NCI-H2107 (cell line): ENCODE data around the gene RNASE7.

Experiments
- DNase-seq: peaks from one replicate; lab custom pipeline; 2025; lab: John Stamatoyannopoulos, UW

RNASE7 gene

GRCh38 chr14:21086908-21087293, 44.7 kb downstream of the RNASE7 start:
- DNase-seq = no peak

GRCh38 chr14:21087294-21088091, 45.3 kb downstream of the RNASE7 start:
- DNase-seq = no peak

- no peak for DNase-seq
Measured at GRCh38 chr14:21088687-21089086, 46.5 kb downstream of the RNASE7 start.

- DNase-seq = no peak
Measured at GRCh38 chr14:21089271-21089670, 47.1 kb downstream of the RNASE7 start.

GRCh38 chr14:21089877-21090193, 47.7 kb downstream of the RNASE7 start:
- DNase-seq = no peak

- no peak for DNase-seq
Measured at GRCh38 chr14:21090194-21090939, 48.2 kb downstream of the RNASE7 start.

GRCh38 chr14:21090940-21091663, 48.9 kb downstream of the RNASE7 start:
- DNase-seq = no peak

- no peak for DNase-seq
Measured at GRCh38 chr14:21091821-21092272, 49.7 kb downstream of the RNASE7 start.

- DNase-seq = peak; percentile 54
Measured at GRCh38 chr14:21092273-21093011, 50.3 kb downstream of the RNASE7 start.

- DNase-seq = no peak
Measured at GRCh38 chr14:21093018-21093417, 50.9 kb downstream of the RNASE7 start.
